Measurements from ENCODE around the gene FCAMR.
A peak's percentile ranks its signal among the peaks of the same experiment; 100 is the strongest.
"Not testable (repeated sequence)": the region's sequence is repeated elsewhere in the genome, so short reads cannot be mapped to it uniquely, and the experiment has no call there.

Gene FCAMR

DNA sequence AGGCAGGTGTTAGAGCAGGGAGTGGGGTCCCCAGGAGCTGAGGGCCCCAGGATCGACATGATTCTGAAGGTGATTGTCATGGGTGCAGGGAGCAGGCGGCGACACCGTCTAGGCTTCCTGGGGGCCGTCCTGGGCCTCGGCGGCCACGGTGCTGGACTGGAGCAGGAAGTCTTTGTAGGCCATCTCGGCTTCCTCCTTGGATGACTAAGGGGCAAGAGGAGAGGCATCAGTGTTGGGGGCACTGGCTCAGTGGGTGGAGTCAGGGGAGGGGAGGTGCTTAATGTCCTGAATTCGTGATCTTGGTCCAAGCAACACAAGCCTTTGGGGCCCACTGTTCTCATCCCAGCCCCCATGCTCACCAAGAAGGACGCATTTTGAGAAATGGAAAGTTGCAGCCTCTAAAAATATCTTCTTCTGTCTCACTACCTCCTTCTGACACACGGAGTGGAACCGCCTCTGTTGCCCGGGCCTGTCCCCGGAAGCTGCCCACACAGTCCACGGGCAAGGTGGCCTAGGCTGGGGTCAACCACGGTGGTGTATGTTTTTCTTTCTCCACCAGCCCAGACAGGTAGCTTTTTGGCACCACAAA, 40.0 kb downstream of the FCAMR start:
- DNase-seq, result no peak

GRCh38 chr1:206929524-206929923, 40.7 kb downstream of the FCAMR start:
- DNase-seq, result no peak

GRCh38 chr1:206926286-206926685, 44.0 kb downstream of the FCAMR start:
- no peak for DNase-seq

- peak; percentile 43 for DNase-seq
Measured at GRCh38 chr1:206925106-206925736, 45.0 kb downstream of the FCAMR start.

DNA sequence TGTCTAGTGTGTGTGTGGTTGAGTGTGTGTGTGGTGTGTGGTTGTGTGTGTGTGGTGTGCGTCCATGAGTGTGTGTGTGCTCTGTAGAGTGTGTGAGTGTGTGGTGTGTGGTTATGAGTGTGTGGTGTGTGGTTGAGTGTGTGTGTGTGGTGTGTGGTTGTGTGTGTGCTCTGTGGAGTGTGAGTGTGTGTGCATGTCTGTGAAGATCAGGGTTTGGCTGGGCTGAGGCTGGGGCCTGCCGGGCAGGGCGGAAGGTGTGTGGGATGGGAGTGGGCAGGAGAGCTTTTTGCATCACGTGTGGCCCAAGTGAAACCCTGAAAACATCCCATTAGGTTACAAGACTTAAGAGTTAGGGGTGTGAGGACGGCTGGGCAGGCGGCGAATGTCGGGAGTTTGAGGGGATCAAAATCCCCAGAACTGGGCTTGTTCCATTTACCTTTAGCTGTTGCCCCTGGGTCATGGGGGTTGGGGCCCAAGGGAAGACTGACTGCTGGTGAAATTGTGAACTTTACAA, 45.6 kb downstream of the FCAMR start:
- DNase-seq, result no peak

DNA sequence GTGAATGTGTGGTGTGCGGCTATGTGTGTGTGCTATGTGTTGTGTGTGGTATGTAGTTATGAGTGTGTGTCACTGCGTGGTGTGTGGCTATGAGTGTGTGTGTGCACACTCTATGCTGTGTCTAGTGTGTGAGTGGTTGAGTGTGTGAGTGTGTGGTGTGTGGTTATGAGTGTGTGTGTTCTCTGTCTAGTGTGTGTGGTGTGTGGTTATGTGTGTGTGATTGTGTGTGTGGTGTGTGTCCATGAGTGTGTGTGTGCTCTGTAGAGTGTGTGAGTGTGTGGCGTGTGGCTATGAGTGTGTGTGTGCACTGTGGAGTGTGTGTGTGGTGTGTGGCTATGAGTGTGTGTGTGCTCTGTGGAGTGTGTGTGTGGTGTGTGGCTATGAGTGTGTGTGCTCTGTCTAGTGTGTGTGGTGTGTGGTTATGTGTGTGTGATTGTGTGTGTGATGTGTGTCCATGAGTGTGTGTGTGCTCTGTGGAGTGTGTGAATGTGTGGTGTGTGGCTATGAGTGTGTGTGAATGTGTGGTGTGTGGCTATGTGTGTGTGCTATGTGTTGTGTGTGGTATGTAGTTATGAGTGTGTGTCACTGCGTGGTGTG, 46.2 kb downstream of the FCAMR start:
- not testable (repeated sequence) for DNase-seq

DNA sequence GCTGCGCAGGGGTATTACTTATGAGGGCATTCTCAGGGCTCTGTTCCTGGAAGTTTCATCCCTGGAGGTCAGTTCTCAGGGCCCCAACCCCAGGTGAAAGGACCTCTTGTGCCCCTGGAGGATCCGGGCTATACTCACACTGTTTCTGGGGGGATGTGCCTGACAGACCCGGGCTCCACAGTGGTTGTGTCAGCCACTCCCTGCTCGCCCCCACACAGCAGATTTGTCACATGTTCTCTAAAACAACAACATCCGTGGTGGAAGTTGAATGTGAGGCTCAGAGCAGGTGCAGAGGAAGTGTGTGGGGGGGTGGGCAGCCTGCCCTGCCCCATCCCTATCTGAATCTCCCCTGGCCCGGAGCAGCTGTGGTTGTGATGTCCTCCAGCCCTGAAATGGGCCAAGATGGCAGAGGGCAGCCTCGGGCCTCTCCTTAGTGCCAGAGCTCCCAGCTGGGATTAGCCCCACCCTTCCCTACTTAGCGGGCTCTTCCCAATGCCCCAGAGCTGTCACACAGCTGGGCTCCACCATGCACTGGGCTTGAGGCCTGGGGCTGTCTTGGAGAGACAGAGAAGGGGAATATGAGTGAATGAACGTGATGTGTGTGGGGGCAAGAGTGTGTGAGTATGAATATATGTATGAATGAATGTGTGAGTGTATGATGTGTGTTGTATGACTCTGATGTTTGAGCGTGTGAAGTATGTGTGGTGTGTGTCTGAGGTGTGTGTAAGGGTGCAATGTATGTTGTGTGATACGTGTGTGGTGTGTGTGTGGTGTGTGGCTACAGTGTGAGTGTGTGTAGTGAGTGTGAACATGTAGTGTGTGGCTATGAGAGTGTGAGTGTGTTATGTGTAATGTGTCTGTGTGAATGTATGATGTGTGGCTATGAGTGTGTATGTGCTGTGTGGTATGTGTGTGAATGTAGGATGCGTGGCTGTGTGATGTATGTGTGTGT, 47.0 kb downstream of the FCAMR start:
- peak; percentile 67 for DNase-seq

- no peak for DNase-seq
Measured at GRCh38 chr1:206922524-206922923, 47.7 kb downstream of the FCAMR start.

DNA sequence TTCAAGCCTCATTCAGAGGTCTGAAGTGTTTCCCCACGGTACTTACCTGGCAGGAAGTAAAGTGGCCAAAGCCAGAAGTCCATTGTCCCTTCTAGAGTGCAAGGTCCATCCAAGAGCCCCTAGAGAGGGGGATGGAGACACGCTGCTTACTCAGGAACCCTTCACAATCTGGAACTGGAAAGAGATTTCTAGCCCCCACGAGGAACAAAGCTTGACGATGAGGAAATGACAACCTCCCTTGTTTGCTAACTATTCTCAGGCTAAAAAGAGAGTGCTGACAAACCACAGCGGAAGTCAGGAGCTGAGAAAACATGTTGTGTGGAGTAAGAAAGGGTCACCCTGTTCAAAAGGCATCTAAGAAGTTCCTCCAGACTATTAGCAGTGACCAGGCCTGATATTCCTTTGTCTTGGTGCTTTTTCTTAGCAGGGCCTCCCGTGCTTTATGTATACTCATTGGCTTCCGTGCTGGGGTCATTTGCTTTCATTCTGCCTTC, 48.4 kb downstream of the FCAMR start, which contains the start of gene FCMR:
FCMR (minus strand) TSS at position 170 of the 494 bp plus-strand sequence; CDS start at position 83, 87 bp downstream.
- DNase-seq, result peak; percentile 49

DNA sequence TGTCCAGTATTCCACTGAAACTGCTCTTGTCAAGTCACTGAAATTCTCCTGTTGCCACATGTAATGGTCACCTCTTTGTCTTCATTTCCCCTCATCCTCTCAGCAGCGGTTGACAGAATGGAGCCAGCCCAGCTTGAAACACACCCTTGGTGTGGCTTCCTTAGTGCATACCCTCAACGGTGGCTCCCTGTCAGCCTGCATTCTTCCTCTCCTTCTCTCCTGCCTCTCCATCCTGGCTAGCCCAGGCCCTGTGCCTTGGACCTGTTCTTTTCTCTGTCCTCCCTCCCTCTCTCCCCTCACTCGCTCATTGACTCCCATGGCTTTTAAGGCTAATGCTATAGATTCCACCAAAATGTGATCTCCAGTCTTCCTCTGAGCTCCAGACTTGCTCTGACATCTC, 52.2 kb downstream of the FCAMR start:
- no peak for DNase-seq

DNA sequence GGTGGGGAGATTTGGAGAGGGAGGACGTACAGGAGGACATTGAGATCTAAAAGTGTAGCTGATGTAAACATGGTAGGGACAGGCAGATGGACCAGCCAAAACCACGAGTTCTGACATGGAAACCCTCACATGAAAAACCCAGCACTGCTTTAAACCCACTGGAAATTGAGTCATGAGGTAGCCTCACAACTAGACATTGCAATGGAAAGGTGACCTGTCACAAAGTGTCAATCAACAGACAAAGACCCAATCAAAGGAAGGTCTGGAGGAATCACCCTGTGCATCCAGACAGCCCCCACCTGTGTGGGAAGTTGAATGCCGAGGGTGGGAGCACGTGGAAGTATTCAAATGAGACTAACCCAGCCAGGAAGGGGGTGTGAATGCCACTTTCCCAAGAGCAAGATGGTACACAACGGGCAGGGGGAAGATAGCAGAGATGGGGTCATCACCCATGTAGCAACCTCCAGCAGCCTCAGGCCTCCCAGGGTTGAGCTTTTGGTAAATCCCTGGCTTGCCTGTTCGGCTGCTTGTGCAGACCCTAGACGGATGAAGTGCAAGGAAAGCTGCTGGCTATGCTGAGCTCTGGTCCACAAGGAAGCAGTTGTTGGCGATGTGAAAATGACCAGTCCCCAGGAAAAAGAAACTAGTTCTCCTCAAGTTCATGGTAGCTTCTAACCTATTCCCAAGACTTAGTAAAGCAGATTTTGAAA, 54.1 kb downstream of the FCAMR start:
- no peak for DNase-seq

DNA sequence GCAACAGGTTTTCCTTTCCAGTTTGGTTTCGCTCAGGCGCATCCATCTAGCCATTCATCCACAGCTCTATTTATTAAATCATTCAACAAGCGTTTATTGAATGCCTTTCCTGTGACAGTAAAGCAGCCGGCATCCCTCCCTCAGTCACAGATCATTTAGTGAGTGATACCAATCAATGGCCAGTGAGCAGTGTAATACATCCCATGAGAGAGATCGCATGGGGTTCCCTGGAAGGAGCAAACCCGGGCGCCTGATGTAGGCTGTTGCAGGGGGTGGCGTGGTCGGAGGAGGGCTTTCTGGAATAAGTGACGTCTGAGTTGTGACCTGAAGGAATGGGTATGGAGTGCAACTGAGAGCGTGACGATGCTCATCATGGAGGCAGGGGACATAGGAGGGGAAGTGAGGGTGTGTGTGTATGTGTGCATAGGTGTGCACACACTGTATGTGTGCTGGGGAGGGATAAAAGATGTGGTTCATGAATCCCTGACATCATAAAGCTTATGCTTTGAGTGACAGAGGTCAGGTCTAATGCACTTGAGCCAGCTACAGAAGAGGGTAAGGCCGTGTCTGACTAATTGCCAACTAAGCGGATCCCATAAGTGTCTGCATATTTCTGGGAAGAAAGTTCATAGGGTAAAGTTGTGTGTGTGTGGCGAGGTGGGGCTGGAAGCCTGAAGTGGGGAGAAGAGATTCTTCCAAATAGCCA, 55.1 kb downstream of the FCAMR start:
- no peak for DNase-seq

DNA sequence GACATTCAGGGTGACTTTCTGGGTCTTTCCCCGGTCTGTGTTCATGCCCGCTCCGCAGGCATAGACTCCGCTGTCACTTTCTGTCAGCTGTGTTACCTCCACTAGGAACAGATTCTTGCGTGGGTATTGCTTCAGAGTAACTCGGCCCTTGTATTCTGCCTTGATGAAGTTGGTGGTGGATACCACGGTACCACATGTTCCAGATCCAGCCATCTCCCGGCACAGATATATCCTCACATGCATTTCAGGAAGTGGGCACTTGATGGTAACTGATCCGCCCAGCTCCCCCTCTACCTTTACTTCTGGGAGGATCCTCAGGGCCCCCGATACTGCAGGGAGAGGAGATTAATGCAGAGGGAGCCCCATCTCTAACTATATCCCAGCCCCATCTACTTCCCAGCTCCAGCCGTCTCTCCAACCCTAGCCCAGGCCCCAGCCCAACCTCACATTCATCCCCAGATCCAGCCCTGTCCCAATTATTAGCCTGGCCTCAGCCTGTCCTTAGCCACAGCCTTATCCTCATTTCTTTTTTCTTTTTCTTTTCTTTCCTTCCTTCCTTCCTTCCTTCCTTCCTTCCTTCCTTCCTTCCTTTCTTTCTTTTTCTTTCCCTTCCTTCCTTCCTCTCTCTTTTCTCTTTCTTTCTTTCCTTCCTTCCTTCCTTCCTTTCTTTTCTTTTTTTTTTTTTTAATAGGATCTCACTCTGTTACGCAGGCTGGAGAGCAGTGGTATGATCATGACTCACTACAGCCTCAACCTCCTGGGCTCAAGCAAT, 56.3 kb downstream of the FCAMR start:
- no peak for DNase-seq

GRCh38 chr1:206912445-206913095, 57.7 kb downstream of the FCAMR start:
- DNase-seq, result peak; percentile 50

DNA sequence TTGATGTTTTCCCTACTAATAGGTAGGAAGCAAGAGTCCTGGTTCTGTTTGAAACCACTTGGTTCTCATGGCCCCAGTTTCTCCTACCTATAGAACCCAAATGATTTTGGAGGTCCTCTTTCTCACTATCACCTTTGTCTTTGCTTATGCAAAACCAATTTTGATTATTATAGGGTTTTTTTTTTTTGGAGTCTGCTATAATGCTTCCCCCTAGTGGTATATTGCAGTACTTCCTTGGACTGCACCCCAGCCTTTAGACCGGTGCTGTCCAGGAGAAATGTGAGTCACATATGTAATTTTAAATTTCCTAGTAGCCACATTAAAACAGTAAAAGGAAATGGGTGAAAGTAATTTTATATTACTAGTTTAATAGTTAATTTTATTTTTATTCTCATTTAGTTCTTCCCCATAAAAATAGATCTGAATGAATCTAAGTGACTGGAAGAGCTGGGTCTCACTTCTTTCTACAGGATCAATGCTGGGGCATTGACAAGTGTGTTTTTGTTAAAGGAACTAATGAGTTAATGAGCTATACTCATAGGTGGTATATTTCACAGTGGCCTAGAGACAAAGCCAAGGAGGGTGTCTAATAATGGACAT, 59.1 kb downstream of the FCAMR start:
- no peak for DNase-seq

GRCh38 chr1:206909883-206910318, 60.4 kb downstream of the FCAMR start:
- DNase-seq, result no peak

DNA sequence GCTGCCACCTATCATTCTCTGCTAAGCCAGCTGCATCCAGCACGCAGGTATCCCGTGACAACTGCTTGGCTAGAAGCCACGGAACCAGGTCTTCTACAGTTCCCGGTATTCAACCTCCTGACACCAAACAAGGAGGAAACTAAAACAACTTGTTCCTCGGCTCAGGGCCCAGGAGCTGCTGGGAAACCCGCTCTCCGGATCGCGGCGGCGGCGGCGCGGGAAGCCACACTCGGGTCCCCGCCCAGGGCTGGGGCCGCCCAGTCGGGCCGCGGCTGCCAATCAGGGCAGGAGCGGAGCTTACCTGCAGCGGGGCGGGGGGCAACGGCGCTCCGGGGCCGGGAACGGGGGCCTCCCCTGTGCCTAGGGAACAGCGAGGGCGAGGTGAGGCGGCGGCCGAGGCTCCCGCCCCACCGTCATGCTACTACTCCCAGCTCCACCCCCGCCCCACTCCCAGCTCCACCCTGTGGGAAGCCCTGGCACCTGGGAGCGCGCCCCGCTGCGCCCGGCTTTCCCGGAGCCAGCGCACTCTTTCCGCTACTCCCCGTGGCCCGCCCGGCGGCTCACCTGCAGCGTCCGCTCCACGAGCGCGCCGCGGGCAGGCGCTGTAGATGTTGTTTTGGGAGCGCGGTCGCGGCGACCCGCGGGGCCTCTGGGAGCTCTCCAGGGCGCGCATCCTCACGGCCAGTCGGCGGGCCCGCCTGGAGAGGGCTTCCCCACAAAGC, 60.9 kb downstream of the FCAMR start:
- peak; percentile 38 for DNase-seq

- DNase-seq, result no peak
Measured at GRCh38 chr1:206908038-206908437, 62.2 kb downstream of the FCAMR start.

All from effector CD4-positive, alpha-beta T cell (primary cell).